Measurements from ENCODE around the gene TUT7.

DNA sequence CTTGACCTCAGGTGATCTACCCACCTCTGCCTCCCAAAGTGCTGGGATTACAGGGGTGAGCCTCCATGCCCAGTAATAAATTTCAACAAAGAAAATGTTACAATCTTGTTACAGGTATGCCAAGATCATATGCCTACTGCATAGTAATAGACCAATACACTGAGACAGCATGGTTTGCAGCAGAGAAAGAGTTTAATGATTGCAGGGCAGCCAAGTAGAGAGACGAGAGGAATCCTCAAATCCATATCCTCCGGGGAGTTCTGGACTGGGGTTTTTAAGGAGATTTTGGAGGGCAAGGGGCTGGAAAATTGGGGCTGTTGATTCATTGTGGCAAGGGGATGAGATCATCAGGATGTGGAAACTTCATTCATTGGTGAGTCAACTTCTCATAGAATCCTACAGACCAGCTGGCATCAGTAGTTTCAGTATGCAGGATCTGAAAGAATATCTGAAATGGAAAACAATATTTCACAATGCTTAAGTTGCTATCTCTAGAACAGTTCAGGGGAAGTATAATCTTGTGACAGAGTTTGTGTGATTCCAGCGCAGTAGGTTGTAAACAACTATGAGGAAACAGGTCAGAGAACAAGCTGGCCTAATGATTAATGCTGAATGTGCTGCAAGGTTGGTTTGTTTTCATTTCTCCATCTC, 14.8 kb upstream of the TUT7 start:
- TF ChIP-seq, protein P1, sequence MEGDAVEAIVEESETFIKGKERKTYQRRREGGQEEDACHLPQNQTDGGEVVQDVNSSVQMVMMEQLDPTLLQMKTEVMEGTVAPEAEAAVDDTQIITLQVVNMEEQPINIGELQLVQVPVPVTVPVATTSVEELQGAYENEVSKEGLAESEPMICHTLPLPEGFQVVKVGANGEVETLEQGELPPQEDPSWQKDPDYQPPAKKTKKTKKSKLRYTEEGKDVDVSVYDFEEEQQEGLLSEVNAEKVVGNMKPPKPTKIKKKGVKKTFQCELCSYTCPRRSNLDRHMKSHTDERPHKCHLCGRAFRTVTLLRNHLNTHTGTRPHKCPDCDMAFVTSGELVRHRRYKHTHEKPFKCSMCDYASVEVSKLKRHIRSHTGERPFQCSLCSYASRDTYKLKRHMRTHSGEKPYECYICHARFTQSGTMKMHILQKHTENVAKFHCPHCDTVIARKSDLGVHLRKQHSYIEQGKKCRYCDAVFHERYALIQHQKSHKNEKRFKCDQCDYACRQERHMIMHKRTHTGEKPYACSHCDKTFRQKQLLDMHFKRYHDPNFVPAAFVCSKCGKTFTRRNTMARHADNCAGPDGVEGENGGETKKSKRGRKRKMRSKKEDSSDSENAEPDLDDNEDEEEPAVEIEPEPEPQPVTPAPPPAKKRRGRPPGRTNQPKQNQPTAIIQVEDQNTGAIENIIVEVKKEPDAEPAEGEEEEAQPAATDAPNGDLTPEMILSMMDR (IDR thresholded peaks at IDR 0.05): no peak
- TF ChIP-seq POLR2A (IDR thresholded peaks at IDR 0.05): no peak
